Testis (tissue), 2 donors: ENCODE measurements around the gene FYCO1.

ENCODE experiments used
- CTCF ChIP-seq, 3 experiments: fragments of 450-650 bp in 2 of 3; fragments of 200-600 bp in 1 of 3; sonication (generic) in 1 of 3; IDR thresholded peaks; one replicate each; pipeline ENCODE4 v1.5.1; 2016 to 2019; ENCODE audit warnings: antibody characterized with exemption in 3 of 3, mild to moderate bottlenecking in 2 of 3, moderate library complexity in 1 of 3
- POLR2A ChIP-seq: fragments of 450-650 bp; IDR thresholded peaks from one replicate; pipeline ENCODE4 v1.6.1; 2017; ENCODE audit warnings: antibody characterized with exemption, mild to moderate bottlenecking, moderate library complexity

DNA sequence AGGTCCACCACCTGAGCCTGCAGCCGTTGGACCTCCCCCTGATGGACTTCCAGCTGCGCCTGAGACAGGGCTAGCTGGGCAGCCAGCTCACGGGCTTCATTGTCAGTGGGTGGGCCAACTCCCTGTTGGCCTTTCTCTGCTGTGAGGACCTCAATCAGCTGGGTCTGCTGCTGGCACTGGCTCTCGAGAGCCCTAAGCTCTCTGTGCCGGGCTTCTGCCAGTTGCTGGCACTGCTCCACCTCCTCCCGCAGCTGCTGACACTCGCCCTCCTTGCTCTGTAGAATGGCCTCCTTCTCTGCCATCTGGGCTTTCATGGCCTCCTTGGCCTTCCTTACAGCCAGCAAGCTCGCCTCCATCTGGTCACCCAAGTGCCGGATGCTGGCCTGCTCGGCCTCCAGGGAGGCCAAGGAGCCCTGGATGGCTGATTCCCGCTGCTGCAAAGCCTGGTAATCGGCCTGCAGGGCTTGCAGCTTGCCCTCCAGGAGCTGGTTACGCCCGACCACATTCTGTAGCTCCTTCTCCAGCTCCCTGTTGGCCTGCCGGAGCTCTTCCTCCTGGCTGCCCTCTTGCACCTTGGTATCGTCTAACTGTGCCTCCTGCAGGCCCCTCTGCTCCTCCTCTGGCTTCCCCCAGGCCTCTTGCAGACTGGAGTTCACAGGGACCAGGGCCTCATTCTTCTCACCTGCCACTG, 28.5 kb downstream of the FYCO1 start:
- TF ChIP-seq POLR2A (no peak), CTCF (IDR thresholded peaks at IDR 0.05) (no peak)
